Neural cell (in vitro differentiated cells): Measurements from ENCODE around the gene PIP4P1.

Experiments
- CTCF ChIP-seq: fragments of 450-650 bp; IDR thresholded peaks from 2 replicates; pipeline ENCODE4 v1.5.1; 2014; ENCODE audit warnings: antibody characterized with exemption, mild to moderate bottlenecking, moderate library complexity; ENCODE audit not compliant: poor library complexity, severe bottlenecking
- EP300 ChIP-seq: fragments of 450-650 bp; conservative IDR thresholded peaks from 2 replicates; pipeline ENCODE4 v1.6.1; 2014; ENCODE audit warnings: antibody characterized with exemption, mild to moderate bottlenecking, moderate library complexity; ENCODE audit not compliant: poor library complexity, severe bottlenecking
- EZH2 ChIP-seq: fragments of 200-600, 300-800 bp; shearing (Covaris generic), sonication (generic); IDR thresholded peaks from 2 replicates; pipeline ENCODE4 v1.6.1; 2014; ENCODE audit warnings: antibody characterized with exemption, low read length, borderline replicate concordance, mild to moderate bottlenecking; ENCODE audit not compliant: insufficient read depth, poor library complexity, severe bottlenecking
- RAD21 ChIP-seq: fragments of 450-650 bp; conservative IDR thresholded peaks from 2 replicates; pipeline ENCODE4 v1.6.1; 2014; ENCODE audit warnings: antibody characterized with exemption, mild to moderate bottlenecking, moderate library complexity

DNA sequence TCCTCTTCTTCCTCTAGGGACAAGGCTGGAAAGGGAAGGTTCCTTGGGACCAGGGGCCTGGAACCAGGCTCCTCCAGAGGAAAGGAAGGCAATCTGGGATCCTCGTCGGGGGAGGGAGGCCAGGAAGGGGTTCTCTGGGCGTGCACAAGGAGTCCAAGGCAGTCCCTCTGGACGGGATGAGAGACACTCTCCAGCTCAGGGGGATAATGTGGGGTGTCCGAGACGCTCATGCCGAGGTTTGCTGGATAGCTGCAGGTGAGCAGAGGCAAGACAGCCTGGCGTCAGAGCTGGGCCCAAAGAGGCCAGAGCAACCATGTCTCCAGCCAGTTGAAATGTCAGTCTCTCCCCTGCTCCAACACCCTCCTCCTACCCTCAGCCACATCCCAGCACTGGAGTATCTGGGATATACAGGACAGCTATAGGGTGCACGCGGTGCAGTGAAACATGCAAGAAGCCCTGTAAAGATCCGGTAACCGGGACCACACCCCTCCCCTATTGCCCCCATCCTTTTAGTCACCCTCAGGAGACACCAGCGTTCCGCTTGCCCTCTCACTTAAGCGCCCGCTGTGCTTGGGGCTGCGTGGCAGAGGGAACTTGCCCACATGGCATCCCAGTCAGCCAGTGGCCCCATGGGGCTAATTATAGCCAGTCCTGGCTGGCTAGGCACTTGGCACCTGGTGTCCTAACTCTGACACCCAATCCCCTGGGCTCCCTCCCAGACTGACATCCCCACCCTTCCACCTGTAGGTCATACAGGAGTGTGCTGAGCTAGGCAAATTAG, 25.5 kb downstream of the PIP4P1 start, which contains the start of gene KLHL33:
- no peak for TF ChIP-seq CTCF
- no peak for TF ChIP-seq EZH2
- no peak for TF ChIP-seq EP300
- TF ChIP-seq RAD21: no peak
